Breast epithelium (tissue), 3 donors: ENCODE measurements around the gene CDK18.

Experiments used
- POLR2A ChIP-seq: fragments of 450-650 bp; IDR thresholded peaks from one replicate; pipeline ENCODE4 v1.6.1; 2016; ENCODE audit warnings: antibody characterized with exemption, mild to moderate bottlenecking, moderate library complexity
- POLR2AphosphoS5 ChIP-seq, 3 donors: sonication (generic); formaldehyde crosslinking; IDR thresholded peaks; one replicate each; pipeline ENCODE4 v1.6.1; 2017; ENCODE audit warnings: antibody characterized with exemption in 3 of 3
- TF ChIP-seq, protein P1 (sequence below), 3 donors: fragments of 450-650 bp; IDR thresholded peaks; one replicate each; pipeline ENCODE4 v1.5.1; 2016 to 2017; ENCODE audit warnings: antibody characterized with exemption in 3 of 3, mild to moderate bottlenecking in 3 of 3, moderate library complexity in 3 of 3

DNA sequence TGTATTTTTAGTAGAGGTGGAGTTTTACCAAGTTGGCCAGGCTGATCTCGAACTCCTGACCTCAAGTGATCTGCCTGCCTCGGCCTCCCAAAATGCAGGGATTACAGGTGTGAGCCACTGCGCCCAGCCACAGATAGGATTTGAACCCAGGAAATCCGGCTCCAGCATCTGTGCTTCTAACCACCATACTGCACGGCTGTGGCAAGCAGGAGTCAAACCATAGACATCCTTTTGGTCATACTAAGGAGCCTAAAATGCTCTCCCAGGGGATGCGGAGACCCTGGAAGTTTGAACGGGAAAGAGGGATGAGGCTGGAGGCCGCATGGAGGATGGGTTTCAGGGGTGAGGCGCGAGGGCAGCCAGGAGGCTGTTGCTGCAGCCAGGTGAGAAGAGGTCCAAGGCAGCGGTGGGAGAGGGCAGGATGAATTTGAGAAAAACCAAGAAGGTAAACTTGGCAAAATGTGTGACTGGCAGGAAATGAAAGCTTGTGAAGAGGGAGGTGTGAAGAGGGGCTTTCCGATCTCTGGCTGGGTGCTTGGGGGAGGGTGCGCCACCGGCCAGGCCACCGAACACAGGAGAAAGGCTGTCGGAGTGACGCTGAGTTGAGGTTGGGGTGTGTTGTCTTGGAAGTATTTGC is 24.0 kb upstream of the CDK18 start:
- TF ChIP-seq POLR2A (no peak), POLR2AphosphoS5 (IDR thresholded peaks at IDR 0.05) (no peak)
- TF ChIP-seq, protein P1, sequence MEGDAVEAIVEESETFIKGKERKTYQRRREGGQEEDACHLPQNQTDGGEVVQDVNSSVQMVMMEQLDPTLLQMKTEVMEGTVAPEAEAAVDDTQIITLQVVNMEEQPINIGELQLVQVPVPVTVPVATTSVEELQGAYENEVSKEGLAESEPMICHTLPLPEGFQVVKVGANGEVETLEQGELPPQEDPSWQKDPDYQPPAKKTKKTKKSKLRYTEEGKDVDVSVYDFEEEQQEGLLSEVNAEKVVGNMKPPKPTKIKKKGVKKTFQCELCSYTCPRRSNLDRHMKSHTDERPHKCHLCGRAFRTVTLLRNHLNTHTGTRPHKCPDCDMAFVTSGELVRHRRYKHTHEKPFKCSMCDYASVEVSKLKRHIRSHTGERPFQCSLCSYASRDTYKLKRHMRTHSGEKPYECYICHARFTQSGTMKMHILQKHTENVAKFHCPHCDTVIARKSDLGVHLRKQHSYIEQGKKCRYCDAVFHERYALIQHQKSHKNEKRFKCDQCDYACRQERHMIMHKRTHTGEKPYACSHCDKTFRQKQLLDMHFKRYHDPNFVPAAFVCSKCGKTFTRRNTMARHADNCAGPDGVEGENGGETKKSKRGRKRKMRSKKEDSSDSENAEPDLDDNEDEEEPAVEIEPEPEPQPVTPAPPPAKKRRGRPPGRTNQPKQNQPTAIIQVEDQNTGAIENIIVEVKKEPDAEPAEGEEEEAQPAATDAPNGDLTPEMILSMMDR (IDR thresholded peaks at IDR 0.05): no peak
